Frontal cortex (tissue), 4 donors: ENCODE data around the gene SEZ6. TPM values are rescaled to one million over a fixed set of nuclear protein-coding genes. Genes with fewer than 3 reads are reported as not detected.
A peak's percentile ranks its signal among the peaks of the same experiment; 100 is the strongest.

Experiments
- DNase-seq, 2 donors: peaks; one replicate each; pipeline ENCODE4 v3.0.0; 2012; ENCODE audit warnings: low spot score in 2 of 2
- FAIRE-seq: peaks from 2 replicates; lab custom pipeline; 2012; peaks lifted over from hg19 to GRCh38; lab: Jason Lieb, UNC
- total RNA-seq: library from RNA; depleted of rRNA; stranded (reverse); fragments of >200 nt; gene quantifications from one replicate; pipeline ENCODE4 v1.2.3, GENCODE V29; 2014
- donor health status: control.
- donor health status: control.
- donor health status: control.

Gene SEZ6
- total RNA-seq, 1 donor from 2014 or later: 45.2 TPM

DNA sequence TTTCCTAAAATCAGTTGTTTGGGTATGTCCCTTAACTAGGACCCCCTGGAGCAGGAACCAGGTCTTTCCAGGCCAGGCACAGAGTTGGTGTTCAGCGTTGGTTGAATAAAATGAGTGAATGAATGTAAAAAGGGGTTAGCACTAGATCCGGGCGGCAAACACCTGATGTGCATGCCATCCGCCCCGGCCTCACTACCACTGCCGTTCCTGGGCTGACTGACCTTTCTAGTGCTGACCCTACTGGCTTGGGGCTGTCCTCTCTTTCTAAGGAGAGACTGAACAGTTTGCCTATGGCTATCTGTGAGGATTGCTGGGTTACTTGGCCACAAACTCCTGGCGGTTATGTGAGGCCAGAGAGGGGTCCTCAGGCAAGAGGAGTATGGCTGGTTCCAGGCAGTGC, 44.4 kb downstream of the SEZ6 start:
- no peak for DNase-seq
- no peak for FAIRE-seq

DNA sequence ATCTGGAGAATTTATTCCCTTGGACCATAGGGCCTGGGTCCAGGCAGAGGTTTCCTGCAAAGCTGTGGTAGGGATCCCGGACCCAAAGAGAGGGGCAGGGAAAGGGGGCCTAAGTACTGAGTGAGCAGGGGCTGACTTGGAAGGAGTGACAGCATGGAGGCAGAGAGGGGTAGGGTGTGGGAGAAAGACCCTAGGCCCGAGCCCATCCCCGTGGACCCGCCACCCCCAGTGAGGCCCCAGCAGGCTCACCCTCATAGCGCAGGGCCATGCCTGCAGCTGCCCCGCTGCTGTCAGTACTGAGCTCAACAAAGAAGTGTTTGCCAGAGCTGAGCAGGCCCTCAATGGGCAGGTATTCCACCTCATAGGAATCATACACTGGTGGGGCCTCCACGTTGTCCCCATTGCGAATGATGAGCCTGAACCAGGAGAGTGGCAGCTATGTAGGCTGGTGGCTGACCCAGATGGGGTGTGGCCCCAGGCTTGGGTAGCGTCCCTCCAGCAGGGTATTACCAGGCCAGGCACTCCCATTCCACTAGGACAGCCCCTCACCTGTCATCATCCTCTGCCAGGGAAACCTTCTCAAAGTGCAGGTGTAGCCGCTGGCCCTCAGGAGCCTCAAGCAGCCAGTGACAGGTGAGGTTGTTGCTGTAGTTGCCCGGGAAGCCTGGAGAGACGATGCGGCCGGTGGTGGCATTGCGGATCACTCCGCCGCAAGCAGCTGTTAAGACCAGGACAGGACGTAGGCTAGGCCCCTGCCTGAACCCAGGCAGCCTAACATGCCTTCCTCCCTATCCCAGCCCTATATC, 45.4 kb downstream of the SEZ6 start:
- no peak for DNase-seq
- no peak for FAIRE-seq

DNA sequence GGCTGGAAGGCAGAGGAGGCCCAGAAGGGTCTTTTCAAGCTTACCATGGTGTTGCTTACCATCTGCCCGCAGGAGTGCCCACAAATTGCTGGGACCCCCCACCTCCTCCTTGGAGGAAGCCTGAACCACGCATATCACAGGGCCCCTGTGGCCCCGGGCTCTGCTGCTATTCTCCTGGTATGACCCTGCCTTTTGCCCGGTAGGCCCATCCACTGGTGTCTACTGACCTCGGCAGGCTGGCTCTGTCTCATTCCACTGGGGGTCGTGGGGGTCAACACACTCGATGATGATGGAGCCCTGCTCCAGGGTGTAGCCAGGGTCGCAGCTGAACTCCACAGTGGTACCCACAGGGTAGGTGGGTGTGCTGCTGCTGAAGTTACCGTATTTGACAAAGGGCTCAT, 46.4 kb downstream of the SEZ6 start:
- DNase-seq: no peak
- no peak for FAIRE-seq

DNA sequence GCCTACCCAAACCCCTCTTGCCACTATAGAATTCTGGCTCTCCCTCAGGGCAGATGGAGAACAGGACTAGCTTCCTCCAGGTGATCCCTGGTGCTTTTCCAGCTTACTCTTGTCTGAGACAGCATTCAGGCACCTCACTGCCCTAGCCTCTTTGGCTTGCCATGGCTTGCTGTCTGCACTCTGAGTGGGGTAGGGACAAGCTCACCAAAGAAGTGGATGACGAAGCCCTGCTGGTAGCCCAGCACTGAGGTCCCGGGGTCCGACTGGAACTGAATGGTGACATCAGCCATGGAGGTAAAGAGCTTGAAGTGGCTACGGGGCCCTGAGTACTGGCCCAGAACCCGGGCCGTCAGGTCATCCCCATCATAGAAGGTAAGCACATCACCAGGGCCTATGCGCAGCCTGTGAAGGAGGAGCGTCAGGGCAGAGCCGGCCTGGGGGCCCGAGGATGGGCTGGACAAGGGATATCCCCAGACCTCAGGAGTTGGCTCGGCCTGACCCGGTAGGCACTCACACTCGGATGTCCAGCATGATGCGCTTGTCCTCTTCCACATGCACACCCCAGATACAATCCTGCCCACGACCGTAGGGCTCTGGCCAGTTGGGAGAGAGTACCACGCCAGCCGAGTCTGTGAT, 46.9 kb downstream of the SEZ6 start:
- DNase-seq (no peak), FAIRE-seq (no peak)

DNA sequence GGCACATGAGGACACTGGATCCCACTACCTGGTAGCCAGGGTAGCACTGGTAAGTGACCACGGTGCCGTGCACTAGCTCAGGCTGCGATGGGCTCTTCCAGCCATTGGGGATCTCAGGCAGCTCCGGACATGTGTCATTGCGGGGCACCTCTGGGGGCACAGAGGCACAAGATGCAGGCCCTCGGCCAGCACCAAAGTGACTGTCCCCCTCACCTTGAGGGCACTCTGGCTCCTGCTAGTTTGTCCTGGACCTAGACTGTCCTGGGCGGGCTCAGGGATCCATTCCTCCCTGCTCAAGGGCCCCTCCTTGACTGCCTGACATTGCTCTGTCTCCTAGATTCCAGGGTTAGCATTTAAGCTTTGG, 47.9 kb downstream of the SEZ6 start:
- no peak for FAIRE-seq
- no peak for DNase-seq

DNA sequence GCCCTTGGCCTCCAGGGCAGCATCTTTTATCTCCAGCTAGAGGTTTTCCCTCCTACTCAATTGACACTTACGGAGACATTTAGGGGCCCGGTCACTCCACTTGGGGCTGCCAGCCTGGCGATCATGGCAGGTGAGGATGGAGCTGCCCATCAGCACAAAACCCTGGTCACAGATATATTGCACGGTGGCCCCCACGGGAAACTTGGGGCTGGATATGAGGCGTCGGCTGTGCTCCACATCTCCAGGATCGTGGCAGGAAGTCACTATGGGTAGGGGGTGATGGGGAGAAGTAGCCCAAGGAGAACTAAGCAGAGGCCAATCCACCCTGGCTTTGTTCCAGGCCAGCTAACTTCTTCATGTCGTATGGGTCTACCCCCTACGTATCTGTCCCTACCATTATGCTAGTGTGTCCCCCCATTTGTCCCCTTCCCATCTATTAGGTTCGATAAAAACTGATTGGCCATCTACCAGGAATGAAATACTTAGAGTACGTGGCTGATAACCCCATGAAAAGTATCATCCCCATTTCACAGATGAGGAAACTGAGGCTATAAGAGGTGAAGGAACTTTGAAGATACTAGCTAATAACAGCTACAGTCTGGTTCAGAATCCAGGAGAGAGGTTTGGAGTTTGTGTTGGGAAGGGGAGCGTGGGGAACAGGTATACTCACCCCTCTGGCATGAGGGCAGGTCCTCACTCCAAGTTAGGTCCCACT, 48.4 kb downstream of the SEZ6 start:
- no peak for FAIRE-seq
- DNase-seq: no peak

DNA sequence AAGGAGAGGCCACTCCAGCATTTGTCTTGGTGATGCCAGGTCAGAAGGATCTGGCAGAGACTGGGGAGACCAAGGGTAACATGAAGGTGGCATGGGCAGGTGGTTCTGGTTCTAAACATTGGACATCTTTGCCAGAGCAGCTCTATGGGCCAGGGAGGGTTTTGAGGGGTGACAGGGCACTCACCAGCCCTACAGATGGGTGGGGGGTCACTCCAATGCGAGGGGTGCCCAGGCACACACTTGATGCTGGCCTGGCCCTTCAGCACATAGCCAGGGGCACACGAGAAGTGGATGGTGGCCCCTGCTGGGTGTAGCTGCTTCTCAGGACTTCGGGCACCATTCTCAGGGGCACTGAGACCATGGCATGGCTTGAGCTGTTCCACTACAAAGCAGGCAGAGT, 49.0 kb downstream of the SEZ6 start:
- FAIRE-seq: no peak
- DNase-seq: no peak

DNA sequence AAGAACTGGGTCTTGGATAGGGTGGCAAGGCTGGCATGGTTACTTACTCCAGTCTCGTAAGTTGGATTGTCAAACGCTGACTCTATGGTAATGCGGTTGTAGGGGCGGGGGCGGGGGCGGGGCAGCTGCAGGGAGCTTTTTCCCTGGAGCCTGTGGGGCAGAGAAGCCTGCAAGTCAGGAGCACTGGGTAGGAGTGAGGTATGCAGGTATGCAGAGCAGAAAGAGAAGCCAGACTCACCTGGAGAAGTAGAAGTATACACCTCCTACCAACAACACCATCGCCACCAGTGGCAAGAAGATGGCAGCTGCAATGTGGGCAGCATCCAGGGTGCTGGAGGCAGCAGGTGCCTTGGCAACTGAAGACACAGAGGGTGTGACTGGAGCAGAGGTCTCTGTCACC, 49.7 kb downstream of the SEZ6 start:
- DNase-seq (no peak), FAIRE-seq (no peak)

DNA sequence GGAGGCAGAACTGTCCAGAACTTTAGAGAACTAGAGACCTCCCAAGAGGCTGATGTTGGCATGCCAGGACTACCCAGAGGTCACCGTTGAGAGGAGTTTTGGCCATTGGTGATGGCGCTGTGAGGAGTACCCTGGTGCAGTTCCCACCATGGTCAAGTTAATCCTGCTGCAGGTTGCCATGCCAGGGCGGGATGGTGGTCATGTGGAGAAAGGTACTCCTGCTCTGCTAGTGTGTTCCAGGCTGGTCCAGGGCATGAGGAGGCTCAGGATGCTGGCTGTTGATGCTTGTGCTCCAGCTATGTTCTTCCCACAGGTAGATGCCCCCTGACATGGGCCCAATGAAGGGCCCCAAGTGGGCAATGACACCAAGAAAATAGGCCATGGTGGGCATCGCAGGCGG, 50.4 kb downstream of the SEZ6 start:
- FAIRE-seq: no peak
- DNase-seq: no peak

DNA sequence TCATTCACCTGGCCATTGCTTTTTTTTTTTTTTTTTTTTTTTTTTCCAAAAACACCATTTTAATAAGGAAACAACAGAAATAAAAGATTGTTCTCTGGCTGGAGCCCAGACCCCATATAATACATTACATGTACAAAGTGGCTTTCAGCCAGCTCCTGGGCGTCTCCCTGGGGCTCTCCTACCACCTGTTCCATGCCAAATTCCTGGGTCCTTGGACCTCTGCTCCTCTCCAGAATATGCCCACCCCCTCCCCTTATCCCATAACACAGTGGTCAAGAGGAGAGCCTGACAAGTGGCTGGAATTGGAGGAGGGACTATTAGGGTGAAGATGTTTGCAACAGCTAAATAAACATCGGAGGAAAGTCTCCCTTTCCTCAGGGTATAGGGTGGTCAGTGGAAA, 50.9 kb downstream of the SEZ6 start:
- no peak for DNase-seq
- FAIRE-seq: no peak

DNA sequence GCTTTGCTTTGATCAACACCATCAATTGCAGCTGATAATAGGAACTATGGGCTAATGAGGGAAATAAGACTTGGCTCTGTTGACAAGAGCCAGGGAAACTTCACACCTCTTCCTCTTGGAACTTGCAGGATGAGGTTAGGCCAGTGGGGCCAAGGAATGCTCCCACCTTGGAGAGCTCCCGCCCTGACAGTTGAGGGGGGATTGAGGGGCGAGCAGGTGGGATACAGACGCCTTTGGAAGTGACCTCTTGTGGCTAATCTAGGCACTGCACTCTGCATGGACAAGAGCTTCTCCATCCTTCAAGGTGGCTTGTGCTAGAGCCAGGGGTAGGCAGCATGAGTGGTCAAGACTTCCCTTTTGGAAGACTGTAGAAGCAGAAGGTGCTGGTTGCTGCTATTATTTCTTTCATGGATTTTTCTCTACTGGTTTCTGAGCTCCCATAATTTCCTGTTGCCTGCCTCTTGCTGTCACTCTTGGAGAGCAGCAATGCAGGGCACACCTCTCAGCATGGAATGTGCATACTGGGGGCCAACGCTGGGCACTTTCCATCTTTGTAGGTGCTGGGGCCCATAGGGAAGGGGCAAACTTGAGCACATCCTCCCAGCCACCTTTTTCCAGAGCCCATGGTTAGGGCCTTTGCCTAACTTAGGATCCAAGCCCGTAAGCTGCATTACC, 52.3 kb downstream of the SEZ6 start:
- DNase-seq (no peak), FAIRE-seq (no peak)

DNA sequence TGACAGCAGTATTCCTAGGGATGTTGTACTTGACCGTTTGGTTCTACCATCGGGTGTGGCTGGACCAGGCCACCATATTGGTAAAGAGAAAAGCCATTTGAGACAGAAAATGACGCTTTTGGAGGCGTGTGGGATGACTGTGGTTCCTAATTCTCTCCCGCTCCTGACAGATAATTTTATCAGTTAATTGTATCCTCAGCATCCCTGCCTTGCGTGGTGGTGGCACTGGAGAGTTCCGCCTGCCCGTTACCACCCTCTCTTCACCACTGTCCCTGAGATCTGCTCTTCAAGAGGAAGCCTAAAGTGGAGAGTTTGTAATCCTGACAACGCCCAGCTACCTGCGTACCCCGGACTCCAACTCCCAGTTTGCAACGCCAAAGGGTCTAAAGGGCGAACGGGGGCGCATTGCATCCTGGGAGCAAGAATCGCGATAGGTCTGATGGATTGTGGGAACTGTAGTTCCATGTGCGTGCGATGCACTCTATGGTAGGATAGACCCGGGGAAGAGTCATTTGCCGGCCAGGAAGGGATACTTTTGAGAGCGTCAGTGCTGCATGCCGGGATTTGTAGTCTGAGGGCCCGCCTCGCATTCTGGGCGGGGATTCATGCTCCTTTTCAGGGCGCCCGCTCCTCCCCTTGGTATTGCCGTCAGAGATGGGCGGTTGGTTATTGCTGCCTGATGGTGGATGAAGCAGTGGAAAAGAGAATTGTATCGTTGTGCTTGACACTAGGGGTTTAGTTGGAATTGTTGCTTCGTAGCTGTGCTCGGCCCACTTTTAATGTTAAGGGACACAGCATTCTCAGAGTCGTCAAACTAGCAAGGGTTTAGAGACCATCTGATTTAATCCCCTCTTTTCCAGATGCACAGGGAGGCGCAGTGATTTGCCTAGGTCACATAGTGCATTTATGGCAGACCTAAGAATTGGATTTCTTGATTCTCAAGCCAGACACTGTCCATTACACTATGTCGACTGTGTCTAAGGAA, 53.5 kb downstream of the SEZ6 start:
- peak; percentile 92 for FAIRE-seq
- DNase-seq: peak; percentile 90 to 93

DNA sequence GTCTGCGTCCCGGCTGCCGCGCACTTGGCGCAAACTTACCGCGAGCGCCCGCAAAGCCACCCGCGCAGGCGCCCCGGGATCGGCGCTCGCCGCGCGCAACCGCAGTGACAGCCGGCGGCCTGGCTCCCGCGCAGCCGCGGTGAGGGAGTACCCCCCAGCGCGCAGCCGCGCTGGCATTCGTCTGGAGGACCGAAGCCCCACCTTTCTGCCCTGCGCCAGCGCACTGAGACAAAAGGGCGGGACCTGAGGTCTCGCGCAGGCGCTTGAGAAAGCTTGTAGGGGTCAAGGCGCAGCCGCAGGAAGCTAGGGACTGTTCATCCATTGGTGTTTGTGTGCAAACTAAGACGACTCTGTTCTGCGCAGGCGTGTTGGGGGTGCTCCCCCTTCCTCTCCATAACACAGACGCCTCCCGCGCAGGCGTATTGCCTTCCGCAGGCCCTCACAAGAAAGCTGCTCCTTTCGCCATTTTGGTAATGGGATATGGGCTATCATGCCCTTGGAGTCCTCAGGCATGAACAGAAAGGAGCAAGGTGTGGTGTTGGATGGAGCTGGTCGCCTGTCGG, 54.3 kb downstream of the SEZ6 start, which contains the start of gene PHF12:
Gene PHF12 (minus strand): TSS at position 91 of the 563 bp plus-strand sequence. CDS start 558 bp downstream, outside the sequence.
- DNase-seq: peak; percentile 83 to 91
- no peak for FAIRE-seq

DNA sequence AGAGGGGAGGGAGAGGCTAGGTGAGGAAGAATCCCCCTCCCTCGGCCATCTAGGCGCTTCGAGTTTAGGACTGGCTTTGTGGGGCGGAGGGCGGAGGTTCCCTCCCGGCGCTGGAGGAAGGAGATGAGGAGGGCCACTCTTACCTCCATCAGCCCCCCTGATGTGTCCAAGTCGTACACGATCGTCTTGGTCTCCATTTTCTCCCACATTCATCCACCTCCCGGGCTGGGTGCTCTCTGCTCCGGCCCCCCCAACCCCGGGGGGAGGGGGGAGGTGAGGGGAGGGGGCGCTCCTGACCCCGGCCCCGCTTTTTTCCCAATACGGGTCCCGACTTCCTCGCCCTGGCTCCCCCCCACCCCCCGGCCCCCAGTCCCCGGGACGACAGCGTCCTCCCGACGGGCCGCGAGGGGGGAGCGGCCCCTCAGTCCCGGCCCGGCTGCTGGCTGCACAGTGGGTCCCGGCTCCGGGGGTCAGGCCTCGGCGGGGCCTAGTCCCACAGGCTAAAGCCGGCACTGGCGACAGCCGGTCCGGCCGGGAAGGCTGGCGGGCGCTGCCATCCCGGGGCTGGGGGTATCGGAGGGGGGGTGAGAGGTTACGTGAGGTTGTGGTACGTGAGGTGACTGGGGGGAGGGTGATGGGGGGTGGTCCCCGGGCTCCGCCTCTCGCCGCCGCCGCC, 54.9 kb downstream of the SEZ6 start:
- no peak for FAIRE-seq
- DNase-seq: no peak

DNA sequence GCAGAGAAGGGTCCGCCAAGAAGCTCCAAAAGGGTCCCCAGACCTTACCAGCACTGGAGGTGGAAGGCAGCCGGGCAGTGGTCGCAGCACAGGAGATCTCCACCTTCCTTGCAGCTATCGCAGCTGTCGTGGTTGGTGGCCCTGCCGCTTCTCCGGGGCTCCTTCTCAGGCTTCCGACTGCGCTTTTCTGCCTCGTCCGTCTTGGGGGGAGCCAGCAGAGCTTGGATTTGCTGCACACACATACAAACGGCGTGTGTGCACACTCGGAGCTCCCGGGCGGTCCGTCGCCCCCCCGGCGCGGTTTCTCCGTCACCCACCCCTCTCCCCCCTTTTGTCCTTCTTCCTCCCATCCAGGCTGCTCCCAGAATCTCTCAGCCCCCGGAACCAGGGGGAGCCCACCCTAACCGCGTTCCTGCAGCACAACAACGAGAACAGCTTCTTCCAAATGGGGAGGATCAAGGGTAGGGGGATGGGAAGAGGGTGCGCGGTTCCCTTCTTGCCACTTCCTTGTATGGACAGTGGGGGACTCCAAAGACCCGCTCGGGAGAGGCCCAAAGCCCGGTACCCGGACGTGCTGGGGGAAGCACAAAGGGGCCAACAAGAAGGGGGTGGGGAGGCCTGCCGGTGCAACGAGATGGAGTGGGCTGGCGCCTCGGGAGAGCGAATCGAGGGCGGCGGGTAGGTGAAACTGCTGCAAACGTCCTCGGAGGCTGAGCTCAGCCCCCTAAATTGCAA, 55.6 kb downstream of the SEZ6 start:
- DNase-seq (peak; percentile 39 to 56), FAIRE-seq (no peak)

DNA sequence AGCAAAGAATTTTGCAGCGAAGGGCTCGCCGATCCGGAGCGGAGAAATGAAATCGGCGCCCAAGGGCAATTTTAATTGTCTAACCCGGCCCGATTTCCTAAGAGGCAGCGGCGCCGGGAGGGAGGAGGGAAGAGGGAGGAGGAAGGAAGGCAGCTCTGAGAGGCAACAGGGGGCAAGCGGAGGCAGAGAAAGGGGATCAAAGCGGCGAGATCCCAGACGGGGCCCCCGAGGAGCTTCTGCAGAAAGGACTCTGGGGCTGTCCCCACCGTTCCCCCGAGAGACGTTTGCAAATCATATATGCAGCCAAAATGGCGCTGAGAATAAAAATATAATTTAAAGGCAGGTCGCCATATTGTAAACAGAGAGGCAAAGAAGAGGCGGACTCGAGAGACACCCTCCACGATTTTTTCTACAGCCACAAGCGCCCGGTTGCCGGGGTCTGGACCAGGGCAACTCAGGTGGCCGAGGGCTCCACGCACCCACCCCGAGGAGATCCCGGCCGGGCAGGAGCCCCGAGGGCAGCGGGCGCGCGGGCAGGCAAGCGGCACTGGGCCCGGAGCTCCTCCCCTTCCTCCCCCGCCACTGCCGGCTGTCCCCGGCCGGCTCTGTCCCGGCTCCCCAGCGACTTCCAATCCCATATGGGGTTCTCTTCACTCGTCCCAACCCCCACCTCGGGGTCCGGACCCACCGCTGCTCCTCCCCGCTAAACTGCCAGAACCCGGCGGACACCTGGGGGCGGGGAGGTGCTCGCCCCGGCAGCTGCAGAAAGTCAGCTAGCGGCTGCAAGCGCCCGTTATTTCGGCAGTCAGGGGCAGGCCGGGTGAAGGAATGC, 56.4 kb downstream of the SEZ6 start:
- no peak for FAIRE-seq
- peak; percentile 22 to 51 for DNase-seq

DNA sequence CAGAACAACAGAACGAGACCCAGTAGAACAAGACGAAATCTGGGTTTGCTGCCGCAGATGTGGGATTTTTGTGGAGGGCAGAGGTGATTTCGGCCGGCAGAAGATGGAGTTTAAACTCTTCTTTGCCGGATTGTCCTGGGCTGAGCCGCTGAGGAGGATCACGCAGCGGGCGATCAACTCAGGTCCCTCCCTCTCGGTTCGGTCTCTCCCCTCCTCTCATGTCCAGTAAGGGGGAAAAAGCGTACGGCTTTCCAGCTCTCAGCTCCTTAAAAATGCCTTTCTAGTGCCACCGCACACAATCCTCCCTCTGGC, 57.0 kb downstream of the SEZ6 start:
- FAIRE-seq: no peak
- DNase-seq: no peak
